ENCODE measurements around the gene KIT.

KIT gene

GRCh38 chr4:54647070-54647469 is 10.7 kb upstream of the KIT start:
- Histone ChIP-seq H3F3A (ENCODE audit: insufficient read depth, low read length) (no peaks in the 10 kb centered on the region), H3K4me3 (ENCODE audit: low read depth, low read length, poor library complexity, severe bottlenecking) (no peak overlapping the region), H3K36me3 (ENCODE audit: insufficient read depth, low read length) (no peaks in the 10 kb centered on the region), H3K4me1 (ENCODE audit: insufficient read depth, low read length, severe bottlenecking) (no peaks in the 10 kb centered on the region), H3K4me2 (ENCODE audit: low read length) (no peak overlapping the region), H3K9me3 (ENCODE audit: low read length) (no peaks in the 10 kb centered on the region), H3K9ac (ENCODE audit: low read length) (no peak overlapping the region), H3K27me3 (ENCODE audit: insufficient read depth, low read length) (no peaks in the 10 kb centered on the region), H3K79me2 (ENCODE audit: insufficient read depth, low read length) (no peaks in the 10 kb centered on the region), H2AFZ (ENCODE audit: low read length) (no peak overlapping the region), H4K20me1 (ENCODE audit: insufficient read depth, low read length) (no peaks in the 10 kb centered on the region), H3K9me2 (ENCODE audit: low read depth, low read length) (no peaks in the 10 kb centered on the region), H3K27ac (ENCODE audit: low read depth, low read length, poor library complexity, severe bottlenecking) (no peak overlapping the region)
- no peak for TF ChIP-seq EZH2 (IDR thresholded peaks at IDR 0.05; ENCODE audit: borderline replicate concordance, low read length)
- TF ChIP-seq CTCF (IDR thresholded peaks at IDR 0.05; ENCODE audit: low read length) = no peak

GRCh38 chr4:54651050-54651449 is 6.7 kb upstream of the KIT start:
- no peaks in the 10 kb centered on the region for H3K27me3 ChIP-seq (ENCODE audit: insufficient read depth, low read length)
- no peak overlapping the region for H2AFZ ChIP-seq (ENCODE audit: low read length)
- no peaks in the 10 kb centered on the region for H3K4me1 ChIP-seq (ENCODE audit: insufficient read depth, low read length, severe bottlenecking)
- H3K4me3 ChIP-seq (ENCODE audit: low read depth, low read length, poor library complexity, severe bottlenecking) = no peak overlapping the region
- no peaks in the 10 kb centered on the region for H3K9me2 ChIP-seq (ENCODE audit: low read depth, low read length)
- H3K36me3 ChIP-seq (ENCODE audit: insufficient read depth, low read length) = no peaks in the 10 kb centered on the region
- H3K79me2 ChIP-seq (ENCODE audit: insufficient read depth, low read length) = no peaks in the 10 kb centered on the region
- no peak overlapping the region for H3K4me2 ChIP-seq (ENCODE audit: low read length)
- no peaks in the 10 kb centered on the region for H4K20me1 ChIP-seq (ENCODE audit: insufficient read depth, low read length)
- TF ChIP-seq EZH2 (IDR thresholded peaks at IDR 0.05; ENCODE audit: borderline replicate concordance, low read length) (no peak), CTCF (IDR thresholded peaks at IDR 0.05; ENCODE audit: low read length) (no peak)
- no peaks in the 10 kb centered on the region for H3K9me3 ChIP-seq (ENCODE audit: low read length)
- H3F3A ChIP-seq (ENCODE audit: insufficient read depth, low read length) = no peaks in the 10 kb centered on the region
- no peak overlapping the region for H3K27ac ChIP-seq (ENCODE audit: low read depth, low read length, poor library complexity, severe bottlenecking)
- H3K9ac ChIP-seq (ENCODE audit: low read length) = no peak overlapping the region

- H3K36me3 ChIP-seq (ENCODE audit: insufficient read depth, low read length) = no peaks in the 10 kb centered on the region
- no peak overlapping the region for H3K9ac ChIP-seq (ENCODE audit: low read length)
- H3K27ac ChIP-seq (ENCODE audit: low read depth, low read length, poor library complexity, severe bottlenecking) = no peak overlapping the region
- no peaks in the 10 kb centered on the region for H3K27me3 ChIP-seq (ENCODE audit: insufficient read depth, low read length)
- no peak overlapping the region for H3K4me3 ChIP-seq (ENCODE audit: low read depth, low read length, poor library complexity, severe bottlenecking)
- no peak for TF ChIP-seq CTCF (IDR thresholded peaks at IDR 0.05; ENCODE audit: low read length)
- no peaks in the 10 kb centered on the region for H3K9me2 ChIP-seq (ENCODE audit: low read depth, low read length)
- no peak overlapping the region for H3K4me2 ChIP-seq (ENCODE audit: low read length)
- H4K20me1 ChIP-seq (ENCODE audit: insufficient read depth, low read length) = no peaks in the 10 kb centered on the region
- no peak overlapping the region for H2AFZ ChIP-seq (ENCODE audit: low read length)
- H3K9me3 ChIP-seq (ENCODE audit: low read length) = no peaks in the 10 kb centered on the region
- H3K4me1 ChIP-seq (ENCODE audit: insufficient read depth, low read length, severe bottlenecking) = no peaks in the 10 kb centered on the region
- no peaks in the 10 kb centered on the region for H3F3A ChIP-seq (ENCODE audit: insufficient read depth, low read length)
- H3K79me2 ChIP-seq (ENCODE audit: insufficient read depth, low read length) = no peaks in the 10 kb centered on the region
Measured at GRCh38 chr4:54654753-54655152, 3.0 kb upstream of the KIT start.

Data from OCI-LY1 (cell line).